WTC11 (cell line): Measurements from ENCODE around the gene FILIP1L. TPM values are rescaled to one million over a fixed set of nuclear protein-coding genes. Genes with fewer than 3 reads are reported as not detected.

Experiments used
- ATAC-seq: fragments of 200-7000 bp; cut with Tn5 transposase; 2 replicates; pipeline ENCODE4 v1.10.0; 2021; ENCODE audit warnings: mild to moderate bottlenecking, moderate library complexity
- CTCF ChIA-PET: fragments of 300-600 bp; sonication (Branson Sonifier 250); formaldehyde crosslinking; loops from one replicate; lab custom pipeline; 2021; ENCODE audit warnings: antibody characterized with exemption; lab: Charles Lee
- POLR2A ChIA-PET: fragments of 350-600 bp; sonication (Branson Sonifier 250); formaldehyde crosslinking; loops from one replicate; lab custom pipeline; 2021; ENCODE audit warnings: antibody characterized with exemption; lab: Charles Lee
- DNase-seq: peaks from one replicate; pipeline ENCODE4 v3.0.0; 2021; ENCODE audit warnings: low spot score
- H3K27ac Mint-ChIP-seq: 2 replicates; pipeline ENCODE4 v1.8.0; 2021; ENCODE audit warnings: mixed read lengths
- H3K27me3 Mint-ChIP-seq: 2 replicates; pipeline ENCODE4 v1.8.0; 2021; ENCODE audit warnings: low read depth, mild to moderate bottlenecking, moderate library complexity, mixed read lengths
- H3K36me3 Mint-ChIP-seq: 2 replicates; pipeline ENCODE4 v1.8.0; 2021; ENCODE audit warnings: mixed read lengths
- H3K4me1 Mint-ChIP-seq: 2 replicates; pipeline ENCODE4 v1.8.0; 2022; ENCODE audit warnings: mixed read lengths
- H3K4me3 Mint-ChIP-seq: 2 replicates; pipeline ENCODE4 v1.8.0; 2021; ENCODE audit warnings: mild to moderate bottlenecking, moderate library complexity, mixed read lengths
- H3K9me3 Mint-ChIP-seq: 2 replicates; pipeline ENCODE4 v1.8.0; 2021; ENCODE audit warnings: mixed read lengths
- E2F1 ChIP-seq: sonication (generic); formaldehyde crosslinking; IDR thresholded peaks from 2 replicates; pipeline ENCODE4 v1.8.0; 2022; ENCODE audit warnings: mild to moderate bottlenecking, missing genetic modification reagents
- ELF4 ChIP-seq: sonication (generic); formaldehyde crosslinking; IDR thresholded peaks from 2 replicates; pipeline ENCODE4 v1.8.1; 2022; ENCODE audit warnings: low read depth, mild to moderate bottlenecking, moderate library complexity, missing genetic modification reagents
- ESRRA ChIP-seq: sonication (generic); formaldehyde crosslinking; IDR thresholded peaks from 2 replicates; pipeline ENCODE4 v1.8.1; 2022; ENCODE audit warnings: mild to moderate bottlenecking, missing genetic modification reagents, borderline replicate concordance
- GABPB1 ChIP-seq: sonication (generic); formaldehyde crosslinking; IDR thresholded peaks from 2 replicates; pipeline ENCODE4 v1.8.1; 2023; ENCODE audit warnings: mild to moderate bottlenecking, missing genetic modification reagents
- HMGA2 ChIP-seq: fragments of 250-450 bp; sonication (Bioruptor Pico); IDR thresholded peaks from 2 replicates; pipeline ENCODE4 v1.4.0; 2021; ENCODE audit warnings: mild to moderate bottlenecking, moderate library complexity
- IRF1 ChIP-seq: sonication (generic); formaldehyde crosslinking; IDR thresholded peaks from 2 replicates; pipeline ENCODE4 v1.8.0; 2023; ENCODE audit warnings: missing genetic modification reagents
- KAT7 ChIP-seq: sonication (generic); formaldehyde crosslinking; IDR thresholded peaks from 2 replicates; pipeline ENCODE4 v1.8.1; 2023; ENCODE audit warnings: missing genetic modification reagents, mild to moderate bottlenecking, borderline replicate concordance
- MYBL2 ChIP-seq: sonication (generic); formaldehyde crosslinking; IDR thresholded peaks from 2 replicates; pipeline ENCODE4 v1.8.1; 2023; ENCODE audit warnings: mild to moderate bottlenecking, moderate library complexity, missing genetic modification reagents
- OVOL2 ChIP-seq: fragments of 250-450 bp; sonication (Bioruptor Pico); IDR thresholded peaks from 2 replicates; pipeline ENCODE4 v1.9.0; 2021; ENCODE audit warnings: mild to moderate bottlenecking, borderline replicate concordance
- PRRX2 ChIP-seq: fragments of 250-450 bp; sonication (Bioruptor Pico); IDR thresholded peaks from 2 replicates; pipeline ENCODE4 v1.8.0; 2021; ENCODE audit warnings: mild to moderate bottlenecking
- SP1 ChIP-seq: sonication (generic); formaldehyde crosslinking; conservative IDR thresholded peaks from 2 replicates; pipeline ENCODE4 v1.8.1; 2022; ENCODE audit warnings: missing genetic modification reagents
- TEAD1 ChIP-seq: sonication (generic); formaldehyde crosslinking; IDR thresholded peaks from 2 replicates; pipeline ENCODE4 v1.8.0; 2022; ENCODE audit warnings: mild to moderate bottlenecking, missing genetic modification reagents
- ZBTB21 ChIP-seq: sonication (generic); formaldehyde crosslinking; IDR thresholded peaks from 2 replicates; pipeline ENCODE4 v1.8.1; 2023; ENCODE audit warnings: mild to moderate bottlenecking, missing genetic modification reagents, borderline replicate concordance
- ZNF138 ChIP-seq: sonication (generic); formaldehyde crosslinking; conservative IDR thresholded peaks from 2 replicates; pipeline ENCODE4 v1.8.1; 2022; ENCODE audit warnings: mild to moderate bottlenecking, moderate library complexity, missing genetic modification reagents
- ZNF317 ChIP-seq: sonication (generic); formaldehyde crosslinking; IDR thresholded peaks from 2 replicates; pipeline ENCODE4 v1.8.1; 2023; ENCODE audit warnings: low read depth, mild to moderate bottlenecking, moderate library complexity, missing genetic modification reagents, borderline replicate concordance
- ZNF532 ChIP-seq: fragments of 250-450 bp; sonication (Bioruptor Pico); IDR thresholded peaks from 2 replicates; pipeline ENCODE4 v1.9.0; 2021; ENCODE audit warnings: mild to moderate bottlenecking, borderline replicate concordance
- ZNF671 ChIP-seq: fragments of 250-450 bp; sonication (Bioruptor Pico); IDR thresholded peaks from 2 replicates; pipeline ENCODE4 v1.8.0; 2021; ENCODE audit warnings: mild to moderate bottlenecking
- total RNA-seq: library from RNA; stranded (reverse); gene quantifications from 3 replicates; pipeline ENCODE4 v1.2.3, GENCODE V29; 2021
- TF ChIP-seq, protein P1 (sequence below): sonication (generic); formaldehyde crosslinking; IDR thresholded peaks from 2 replicates; pipeline ENCODE4 v1.8.0; 2023; ENCODE audit warnings: missing genetic modification reagents, mild to moderate bottlenecking, borderline replicate concordance
- TF ChIP-seq, protein P2 (sequence below): sonication (generic); formaldehyde crosslinking; IDR thresholded peaks from 2 replicates; pipeline ENCODE4 v1.8.1; 2022; ENCODE audit warnings: mild to moderate bottlenecking, moderate library complexity, missing genetic modification reagents
- TF ChIP-seq, protein P3 (sequence below): sonication (generic); formaldehyde crosslinking; IDR thresholded peaks from 2 replicates; pipeline ENCODE4 v1.8.0; 2023; ENCODE audit warnings: mild to moderate bottlenecking, missing genetic modification reagents
- TF ChIP-seq, protein P4 (sequence below): sonication (generic); formaldehyde crosslinking; IDR thresholded peaks from 2 replicates; pipeline ENCODE4 v1.8.1; 2023; ENCODE audit warnings: mild to moderate bottlenecking, missing genetic modification reagents

FILIP1L gene
- total RNA-seq, 1 experiment from 2014 or later: 0.17 TPM

GRCh38 chr3:100144255-100144866, 30.1 kb upstream of the FILIP1L start (continued):
- TF ChIP-seq, protein P1, sequence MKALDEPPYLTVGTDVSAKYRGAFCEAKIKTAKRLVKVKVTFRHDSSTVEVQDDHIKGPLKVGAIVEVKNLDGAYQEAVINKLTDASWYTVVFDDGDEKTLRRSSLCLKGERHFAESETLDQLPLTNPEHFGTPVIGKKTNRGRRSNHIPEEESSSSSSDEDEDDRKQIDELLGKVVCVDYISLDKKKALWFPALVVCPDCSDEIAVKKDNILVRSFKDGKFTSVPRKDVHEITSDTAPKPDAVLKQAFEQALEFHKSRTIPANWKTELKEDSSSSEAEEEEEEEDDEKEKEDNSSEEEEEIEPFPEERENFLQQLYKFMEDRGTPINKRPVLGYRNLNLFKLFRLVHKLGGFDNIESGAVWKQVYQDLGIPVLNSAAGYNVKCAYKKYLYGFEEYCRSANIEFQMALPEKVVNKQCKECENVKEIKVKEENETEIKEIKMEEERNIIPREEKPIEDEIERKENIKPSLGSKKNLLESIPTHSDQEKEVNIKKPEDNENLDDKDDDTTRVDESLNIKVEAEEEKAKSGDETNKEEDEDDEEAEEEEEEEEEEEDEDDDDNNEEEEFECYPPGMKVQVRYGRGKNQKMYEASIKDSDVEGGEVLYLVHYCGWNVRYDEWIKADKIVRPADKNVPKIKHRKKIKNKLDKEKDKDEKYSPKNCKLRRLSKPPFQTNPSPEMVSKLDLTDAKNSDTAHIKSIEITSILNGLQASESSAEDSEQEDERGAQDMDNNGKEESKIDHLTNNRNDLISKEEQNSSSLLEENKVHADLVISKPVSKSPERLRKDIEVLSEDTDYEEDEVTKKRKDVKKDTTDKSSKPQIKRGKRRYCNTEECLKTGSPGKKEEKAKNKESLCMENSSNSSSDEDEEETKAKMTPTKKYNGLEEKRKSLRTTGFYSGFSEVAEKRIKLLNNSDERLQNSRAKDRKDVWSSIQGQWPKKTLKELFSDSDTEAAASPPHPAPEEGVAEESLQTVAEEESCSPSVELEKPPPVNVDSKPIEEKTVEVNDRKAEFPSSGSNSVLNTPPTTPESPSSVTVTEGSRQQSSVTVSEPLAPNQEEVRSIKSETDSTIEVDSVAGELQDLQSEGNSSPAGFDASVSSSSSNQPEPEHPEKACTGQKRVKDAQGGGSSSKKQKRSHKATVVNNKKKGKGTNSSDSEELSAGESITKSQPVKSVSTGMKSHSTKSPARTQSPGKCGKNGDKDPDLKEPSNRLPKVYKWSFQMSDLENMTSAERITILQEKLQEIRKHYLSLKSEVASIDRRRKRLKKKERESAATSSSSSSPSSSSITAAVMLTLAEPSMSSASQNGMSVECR (CRISPR knock-in tag): no peak
- TF ChIP-seq E2F1 (CRISPR knock-in tag): no peak
- TF ChIP-seq ESRRA (CRISPR knock-in tag): no peak
- TF ChIP-seq ZNF671 (CRISPR knock-in tag): no peak
- TF ChIP-seq PRRX2 (CRISPR knock-in tag): no peak
- TF ChIP-seq, protein P2, sequence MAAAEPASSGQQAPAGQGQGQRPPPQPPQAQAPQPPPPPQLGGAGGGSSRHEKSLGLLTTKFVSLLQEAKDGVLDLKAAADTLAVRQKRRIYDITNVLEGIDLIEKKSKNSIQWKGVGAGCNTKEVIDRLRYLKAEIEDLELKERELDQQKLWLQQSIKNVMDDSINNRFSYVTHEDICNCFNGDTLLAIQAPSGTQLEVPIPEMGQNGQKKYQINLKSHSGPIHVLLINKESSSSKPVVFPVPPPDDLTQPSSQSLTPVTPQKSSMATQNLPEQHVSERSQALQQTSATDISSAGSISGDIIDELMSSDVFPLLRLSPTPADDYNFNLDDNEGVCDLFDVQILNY (CRISPR knock-in tag): no peak
- no peak for TF ChIP-seq MYBL2 (CRISPR knock-in tag)
- no peak for TF ChIP-seq KAT7 (CRISPR knock-in tag)
- TF ChIP-seq SP1 (CRISPR knock-in tag): no peak

- ATAC-seq (no peak), DNase-seq (no peak)
- ChIA-PET CTCF (no interaction called here), POLR2A (no interaction called here)
- Mint-ChIP-seq H3K4me1 (no peaks in the 10 kb centered on the region), H3K9me3 (peaks cover 34% of the 10 kb centered on the region), H3K36me3 (peaks cover 25% of the 10 kb centered on the region), H3K27me3 (no peaks in the 10 kb centered on the region; the same call in 1 of the 2 replicates), H3K27ac (no peak overlapping the region), H3K4me3 (no peak overlapping the region)
- TF ChIP-seq ESRRA (CRISPR knock-in tag) (no peak), ZBTB21 (CRISPR knock-in tag) (no peak), HMGA2 (CRISPR knock-in tag) (no peak), ZNF138 (no peak), ZNF671 (CRISPR knock-in tag) (no peak), ZNF317 (no peak), OVOL2 (CRISPR knock-in tag) (no peak), ZNF532 (CRISPR knock-in tag) (no peak), IRF1 (CRISPR knock-in tag) (no peak), TEAD1 (CRISPR knock-in tag) (no peak), GABPB1 (no peak), ELF4 (CRISPR knock-in tag) (no peak)
- TF ChIP-seq, protein P3, sequence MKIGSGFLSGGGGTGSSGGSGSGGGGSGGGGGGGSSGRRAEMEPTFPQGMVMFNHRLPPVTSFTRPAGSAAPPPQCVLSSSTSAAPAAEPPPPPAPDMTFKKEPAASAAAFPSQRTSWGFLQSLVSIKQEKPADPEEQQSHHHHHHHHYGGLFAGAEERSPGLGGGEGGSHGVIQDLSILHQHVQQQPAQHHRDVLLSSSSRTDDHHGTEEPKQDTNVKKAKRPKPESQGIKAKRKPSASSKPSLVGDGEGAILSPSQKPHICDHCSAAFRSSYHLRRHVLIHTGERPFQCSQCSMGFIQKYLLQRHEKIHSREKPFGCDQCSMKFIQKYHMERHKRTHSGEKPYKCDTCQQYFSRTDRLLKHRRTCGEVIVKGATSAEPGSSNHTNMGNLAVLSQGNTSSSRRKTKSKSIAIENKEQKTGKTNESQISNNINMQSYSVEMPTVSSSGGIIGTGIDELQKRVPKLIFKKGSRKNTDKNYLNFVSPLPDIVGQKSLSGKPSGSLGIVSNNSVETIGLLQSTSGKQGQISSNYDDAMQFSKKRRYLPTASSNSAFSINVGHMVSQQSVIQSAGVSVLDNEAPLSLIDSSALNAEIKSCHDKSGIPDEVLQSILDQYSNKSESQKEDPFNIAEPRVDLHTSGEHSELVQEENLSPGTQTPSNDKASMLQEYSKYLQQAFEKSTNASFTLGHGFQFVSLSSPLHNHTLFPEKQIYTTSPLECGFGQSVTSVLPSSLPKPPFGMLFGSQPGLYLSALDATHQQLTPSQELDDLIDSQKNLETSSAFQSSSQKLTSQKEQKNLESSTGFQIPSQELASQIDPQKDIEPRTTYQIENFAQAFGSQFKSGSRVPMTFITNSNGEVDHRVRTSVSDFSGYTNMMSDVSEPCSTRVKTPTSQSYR (CRISPR knock-in tag): no peak
- TF ChIP-seq, protein P4, sequence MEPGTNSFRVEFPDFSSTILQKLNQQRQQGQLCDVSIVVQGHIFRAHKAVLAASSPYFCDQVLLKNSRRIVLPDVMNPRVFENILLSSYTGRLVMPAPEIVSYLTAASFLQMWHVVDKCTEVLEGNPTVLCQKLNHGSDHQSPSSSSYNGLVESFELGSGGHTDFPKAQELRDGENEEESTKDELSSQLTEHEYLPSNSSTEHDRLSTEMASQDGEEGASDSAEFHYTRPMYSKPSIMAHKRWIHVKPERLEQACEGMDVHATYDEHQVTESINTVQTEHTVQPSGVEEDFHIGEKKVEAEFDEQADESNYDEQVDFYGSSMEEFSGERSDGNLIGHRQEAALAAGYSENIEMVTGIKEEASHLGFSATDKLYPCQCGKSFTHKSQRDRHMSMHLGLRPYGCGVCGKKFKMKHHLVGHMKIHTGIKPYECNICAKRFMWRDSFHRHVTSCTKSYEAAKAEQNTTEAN (CRISPR knock-in tag): no peak
Observed at GRCh38 chr3:100141586-100141985, 27.3 kb upstream of the FILIP1L start.
